ENCODE measurements around the gene ZNF136. TPM values are rescaled to one million over a fixed set of nuclear protein-coding genes. Genes with fewer than 3 reads are reported as not detected.

ZNF136 gene
- total RNA-seq, 1 donor from 2014 or later = 3.0 TPM

Other genes with a start within 250 kb of the ZNF136 start
- gene ZNF700, start 238.0 kb upstream of the ZNF136 start, total RNA-seq = 5.1 TPM
- 3.1 TPM for gene ZNF763, start 198.1 kb upstream of the ZNF136 start, total RNA-seq
- gene ZNF433, start 127.4 kb upstream of the ZNF136 start, total RNA-seq = 4.3 TPM
- gene ZNF878, start 110.1 kb upstream of the ZNF136 start, total RNA-seq = not detected
- 14.7 TPM for gene ZNF844, start 98.4 kb upstream of the ZNF136 start, total RNA-seq
- gene ZNF20, start 22.7 kb upstream of the ZNF136 start, total RNA-seq = 1.6 TPM
- gene ZNF625, start 6.4 kb upstream of the ZNF136 start, total RNA-seq = 3.1 TPM
- 10.8 TPM for gene ZNF44, start 131.8 kb downstream of the ZNF136 start, total RNA-seq
- gene ZNF563, start 170.5 kb downstream of the ZNF136 start, total RNA-seq = 3.7 TPM
- gene ZNF442, start 202.6 kb downstream of the ZNF136 start, total RNA-seq = 4.3 TPM
- 1.9 TPM for gene ZNF799, start 238.2 kb downstream of the ZNF136 start, total RNA-seq